Memory B cell (primary cell): ENCODE measurements around the gene GRK1.
"Not testable (repeated sequence)": the region's sequence is repeated elsewhere in the genome, so short reads cannot be mapped to it uniquely, and the experiment has no call there.

Experiments used
- ATAC-seq: fragments of 150-1000 bp; cut with Tn5 transposase; 2 replicates; pipeline ENCODE4 v1.10.0; 2021; ENCODE audit warnings: low read depth, mild to moderate bottlenecking, moderate library complexity
- DNase-seq, 2 donors: peaks; one replicate each; pipeline ENCODE4 v3.0.0; 2022; ENCODE audit warnings: low spot score in 2 of 2
- H3K27ac Mint-ChIP-seq: one replicate; pipeline ENCODE4 v1.8.0; 2022; ENCODE audit warnings: mild to moderate bottlenecking, moderate library complexity, mixed read lengths
- H3K27me3 Mint-ChIP-seq: one replicate; pipeline ENCODE4 v1.8.0; 2022; ENCODE audit warnings: mixed read lengths
- H3K36me3 Mint-ChIP-seq: one replicate; pipeline ENCODE4 v1.8.0; 2022; ENCODE audit warnings: mild to moderate bottlenecking, mixed read lengths
- H3K4me1 Mint-ChIP-seq: one replicate; pipeline ENCODE4 v1.8.0; 2022; ENCODE audit warnings: mixed read lengths
- H3K4me3 Mint-ChIP-seq: one replicate; pipeline ENCODE4 v1.8.0; 2022; ENCODE audit warnings: mild to moderate bottlenecking, moderate library complexity, mixed read lengths
- H3K9me3 Mint-ChIP-seq: one replicate; pipeline ENCODE4 v1.8.0; 2022; ENCODE audit warnings: mixed read lengths

Gene GRK1

DNA sequence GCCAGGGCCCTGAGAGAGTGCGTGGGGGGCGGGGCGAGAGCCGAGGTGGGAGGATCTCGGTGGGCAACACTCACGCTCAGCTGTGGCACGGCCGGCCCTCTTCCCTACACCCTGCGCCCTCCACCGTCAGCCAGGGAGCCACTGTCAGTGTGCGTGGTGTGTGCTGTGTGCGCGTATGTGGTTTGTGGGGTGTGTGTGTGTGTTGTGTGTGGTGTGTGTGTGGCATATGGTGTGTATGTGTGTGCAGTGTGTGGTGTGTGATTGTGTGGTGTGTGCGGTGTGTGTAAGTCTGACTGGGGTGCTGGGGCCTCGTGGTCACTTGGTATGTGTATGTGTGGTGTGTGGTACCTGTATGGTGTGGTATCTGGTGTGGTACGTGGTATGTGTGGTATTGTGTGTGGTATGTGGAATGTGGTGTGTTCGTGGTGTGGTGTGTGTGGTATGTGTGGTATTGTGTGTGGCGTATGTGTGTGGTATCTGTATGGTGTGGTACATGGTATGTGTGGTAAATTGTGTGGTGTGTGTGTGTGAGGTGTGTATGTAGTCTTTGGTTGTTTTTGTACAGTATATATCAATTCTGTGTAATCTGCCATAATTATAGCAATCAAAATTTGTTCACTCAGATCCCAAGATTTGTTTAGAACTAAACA lies 5.1 kb downstream of the GRK1 start:
- Mint-ChIP-seq H3K27me3 (peaks cover 11% of the 10 kb centered on the region), H3K4me3 (no peak overlapping the region), H3K9me3 (no peaks in the 10 kb centered on the region), H3K27ac (no peak overlapping the region), H3K36me3 (no peaks in the 10 kb centered on the region), H3K4me1 (peaks cover 3% of the 10 kb centered on the region)
- ATAC-seq (no peak), DNase-seq (no peak)

DNA sequence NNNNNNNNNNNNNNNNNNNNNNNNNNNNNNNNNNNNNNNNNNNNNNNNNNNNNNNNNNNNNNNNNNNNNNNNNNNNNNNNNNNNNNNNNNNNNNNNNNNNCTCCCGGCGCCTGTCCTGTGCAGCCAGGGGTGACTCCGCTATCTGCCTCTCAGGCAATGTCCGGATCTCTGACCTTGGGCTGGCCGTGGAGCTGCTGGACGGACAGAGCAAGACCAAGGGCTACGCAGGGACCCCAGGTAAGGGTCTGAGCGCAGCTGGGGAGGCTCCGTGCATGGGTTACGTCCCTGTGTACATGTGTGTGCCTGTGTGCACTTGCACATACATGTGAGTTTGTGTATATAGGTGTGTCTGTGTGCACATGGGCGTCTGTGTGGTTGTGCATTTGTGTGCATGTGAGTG lies 55.9 kb downstream of the GRK1 start:
- Mint-ChIP-seq H3K36me3 (no peaks in the 10 kb centered on the region), H3K4me3 (no peak overlapping the region), H3K4me1 (peaks cover 2% of the 10 kb centered on the region), H3K9me3 (no peaks in the 10 kb centered on the region), H3K27ac (no peak overlapping the region), H3K27me3 (no peaks in the 10 kb centered on the region)
- DNase-seq (no peak), ATAC-seq (no peak)

DNA sequence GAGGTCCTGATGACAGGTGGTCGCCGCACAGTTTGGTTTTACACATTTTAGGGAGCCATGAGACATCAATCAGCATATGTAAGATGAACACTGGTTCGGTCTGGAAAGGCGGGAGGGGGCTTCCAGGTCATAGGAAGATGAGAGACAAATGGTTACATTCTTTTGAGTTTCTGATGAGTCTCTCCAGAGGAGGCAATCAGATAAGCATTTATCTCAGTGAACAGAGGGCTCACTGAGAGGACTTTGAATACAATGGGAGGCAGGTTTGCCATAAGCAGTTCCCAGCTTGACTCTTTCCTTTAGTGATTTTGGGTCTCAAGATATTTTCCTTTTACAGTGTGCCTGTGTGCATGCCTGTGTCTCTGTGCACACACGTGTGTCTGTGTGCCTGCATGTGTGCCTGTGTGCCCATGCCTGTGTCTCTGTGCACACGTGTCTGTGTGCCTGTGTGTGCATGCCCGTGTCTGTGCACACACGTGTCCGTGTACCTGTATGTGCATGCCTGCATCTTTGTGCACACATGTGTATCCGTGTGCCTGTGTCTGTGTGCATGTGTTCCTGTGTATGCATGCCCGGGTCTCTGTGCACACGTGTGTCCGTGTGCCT lies 56.5 kb downstream of the GRK1 start:
- Mint-ChIP-seq H3K36me3 (no peaks in the 10 kb centered on the region), H3K27ac (no peak overlapping the region), H3K4me3 (no peak overlapping the region), H3K9me3 (no peaks in the 10 kb centered on the region), H3K4me1 (peaks cover 2% of the 10 kb centered on the region), H3K27me3 (peaks cover 1% of the 10 kb centered on the region)
- DNase-seq: no peak
- no peak for ATAC-seq

DNA sequence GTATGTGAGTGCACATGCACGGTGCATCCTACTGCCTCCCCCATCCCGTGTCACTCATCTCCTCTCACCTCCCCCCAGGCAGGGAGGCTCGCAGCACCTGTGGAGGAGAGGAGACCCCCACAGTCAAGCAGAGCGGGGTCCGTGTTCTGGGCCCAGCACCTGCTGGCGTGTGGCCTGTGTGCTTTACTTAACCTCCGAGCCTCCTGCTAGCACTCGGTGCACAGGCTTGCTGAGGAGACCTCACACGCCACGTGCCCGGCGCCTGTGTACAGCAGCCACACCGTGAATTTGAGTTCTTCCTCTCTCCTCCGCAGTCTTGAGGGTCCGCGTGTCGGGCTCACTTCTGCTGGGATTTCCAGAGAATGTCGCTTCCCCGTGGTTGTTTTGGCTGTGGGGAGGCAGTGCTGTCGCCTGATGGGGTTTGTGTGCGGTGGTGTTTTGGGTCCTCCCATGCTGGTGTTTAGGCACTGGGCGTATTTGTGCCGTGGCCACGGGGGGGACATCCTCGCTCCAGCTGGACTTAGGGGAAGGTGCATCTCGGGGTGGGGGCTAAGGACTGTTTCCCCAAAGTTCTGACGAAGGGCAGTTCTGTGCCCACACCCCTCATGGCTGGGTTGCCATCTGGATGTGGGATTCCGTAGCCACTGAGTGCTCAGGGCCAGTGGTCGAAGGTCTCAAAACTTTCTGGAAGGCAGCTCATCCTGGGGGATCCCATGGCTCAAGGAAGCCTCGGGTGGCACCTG lies 57.2 kb downstream of the GRK1 start:
- H3K27ac Mint-ChIP-seq: peak overlapping the region; percentile 95
- no peaks in the 10 kb centered on the region for H3K36me3 Mint-ChIP-seq
- H3K9me3 Mint-ChIP-seq: no peaks in the 10 kb centered on the region
- DNase-seq (no peak), ATAC-seq (no peak)
- H3K4me3 Mint-ChIP-seq: peak overlapping the region; percentile 78
- H3K4me1 Mint-ChIP-seq: peaks cover 2% of the 10 kb centered on the region
- H3K27me3 Mint-ChIP-seq: peaks cover 2% of the 10 kb centered on the region

DNA sequence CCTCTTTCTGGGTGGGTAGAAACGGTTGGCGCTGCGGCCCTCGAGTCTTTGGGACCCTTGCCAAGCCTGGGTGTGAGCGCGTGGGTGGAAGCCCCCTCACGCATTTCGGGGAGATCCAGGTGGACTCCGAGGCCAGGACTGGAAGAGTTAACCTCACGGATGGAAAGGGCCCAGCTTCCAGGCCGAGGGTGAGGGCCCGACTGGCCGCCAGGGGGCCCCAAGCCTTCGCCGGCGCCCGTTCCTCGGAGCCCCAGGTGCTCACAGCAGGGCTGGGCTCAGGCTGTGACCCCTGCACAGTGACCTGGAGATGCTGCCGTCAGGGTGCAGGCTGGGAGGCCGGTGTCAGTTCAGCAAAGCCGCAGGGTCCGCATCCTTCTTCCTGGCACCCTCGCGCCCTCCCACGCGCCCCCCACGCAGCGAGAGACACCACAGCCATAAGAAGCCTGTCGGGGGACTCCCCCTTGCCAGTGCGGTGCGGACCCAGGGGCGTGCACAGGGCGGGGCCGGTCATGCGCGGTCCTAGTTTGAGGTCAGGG lies 57.8 kb downstream of the GRK1 start:
- peaks cover 2% of the 10 kb centered on the region for H3K27me3 Mint-ChIP-seq

DNA sequence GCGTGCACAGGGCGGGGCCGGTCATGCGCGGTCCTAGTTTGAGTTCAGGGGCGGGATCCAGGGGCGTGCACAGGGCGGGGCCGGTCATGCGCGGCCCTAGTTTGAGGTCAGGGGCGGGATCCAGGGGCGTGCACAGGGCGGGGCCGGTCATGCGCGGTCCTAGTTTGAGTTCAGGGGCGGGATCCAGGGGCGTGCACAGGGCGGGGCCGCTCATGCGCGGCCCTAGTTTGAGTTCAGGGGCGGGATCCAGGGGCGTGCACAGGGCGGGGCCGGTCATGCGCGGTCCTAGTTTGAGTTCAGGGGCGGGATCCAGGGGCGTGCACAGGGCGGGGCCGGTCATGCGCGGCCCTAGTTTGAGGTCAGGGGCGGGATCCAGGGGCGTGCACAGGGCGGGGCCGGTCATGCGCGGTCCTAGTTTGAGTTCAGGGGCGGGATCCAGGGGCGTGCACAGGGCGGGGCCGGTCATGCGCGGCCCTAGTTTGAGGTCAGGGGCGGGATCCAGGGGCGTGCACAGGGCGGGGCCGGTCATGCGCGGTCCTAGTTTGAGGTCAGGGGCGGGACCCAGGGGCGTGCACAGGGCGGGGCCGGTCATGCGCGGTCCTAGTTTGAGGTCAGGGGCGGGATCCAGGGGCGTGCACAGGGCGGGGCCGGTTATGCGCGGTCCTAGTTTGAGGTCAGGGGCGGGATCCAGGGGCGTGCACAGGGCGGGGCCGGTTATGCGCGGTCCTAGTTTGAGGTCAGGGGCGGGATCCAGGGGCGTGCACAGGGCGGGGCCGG lies 58.5 kb downstream of the GRK1 start:
- DNase-seq: peak in 1 of 2 donors; percentile 26
- H3K4me1 Mint-ChIP-seq, H3K9me3 Mint-ChIP-seq, H3K27me3 Mint-ChIP-seq, ATAC-seq, H3K36me3 Mint-ChIP-seq: not testable (repeated sequence)
- peak overlapping the region; percentile 95 for H3K27ac Mint-ChIP-seq
- peak overlapping the region; percentile 78 for H3K4me3 Mint-ChIP-seq

More for the DNA sequence above, 57.8 kb downstream of the GRK1 start:
- DNase-seq (peak; percentile 82 to 83), ATAC-seq (peak; percentile 89)
- Mint-ChIP-seq H3K4me1 (peaks cover 2% of the 10 kb centered on the region), H3K9me3 (no peaks in the 10 kb centered on the region), H3K36me3 (no peaks in the 10 kb centered on the region), H3K4me3 (peak overlapping the region; percentile 78), H3K27ac (peak overlapping the region; percentile 95)

DNA sequence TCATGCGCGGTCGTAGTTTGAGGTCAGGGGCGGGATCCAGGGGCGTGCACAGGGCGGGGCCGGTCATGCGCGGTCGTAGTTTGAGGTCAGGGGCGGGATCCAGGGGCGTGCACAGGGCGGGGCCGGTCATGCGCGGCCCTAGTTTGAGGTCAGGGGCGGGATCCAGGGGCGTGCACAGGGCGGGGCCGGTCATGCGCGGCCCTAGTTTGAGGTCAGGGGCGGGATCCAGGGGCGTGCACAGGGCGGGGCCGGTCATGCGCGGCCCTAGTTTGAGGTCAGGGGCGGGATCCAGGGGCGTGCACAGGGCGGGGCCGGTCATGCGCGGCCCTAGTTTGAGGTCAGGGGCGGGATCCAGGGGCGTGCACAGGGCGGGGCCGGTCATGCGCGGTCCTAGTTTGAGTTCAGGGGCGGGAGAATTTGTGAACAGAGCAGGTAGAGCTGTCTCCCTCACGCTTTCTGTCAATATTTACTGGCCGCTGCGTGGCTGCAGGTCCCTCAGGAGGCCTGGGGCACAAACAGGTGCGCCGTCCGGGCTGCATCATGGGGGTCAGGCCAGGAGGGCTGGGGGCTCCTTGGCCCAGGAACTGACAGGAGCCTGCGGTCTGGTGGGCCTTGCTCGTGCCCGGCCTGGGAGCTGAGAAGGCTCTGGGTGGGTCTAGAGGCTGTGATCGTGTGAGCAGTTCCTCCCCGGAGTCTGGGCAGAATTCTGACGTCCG lies 59.2 kb downstream of the GRK1 start:
- not testable (repeated sequence) for H3K4me1 Mint-ChIP-seq, H3K36me3 Mint-ChIP-seq, H3K27ac Mint-ChIP-seq, H3K27me3 Mint-ChIP-seq, H3K4me3 Mint-ChIP-seq, DNase-seq, H3K9me3 Mint-ChIP-seq, ATAC-seq

DNA sequence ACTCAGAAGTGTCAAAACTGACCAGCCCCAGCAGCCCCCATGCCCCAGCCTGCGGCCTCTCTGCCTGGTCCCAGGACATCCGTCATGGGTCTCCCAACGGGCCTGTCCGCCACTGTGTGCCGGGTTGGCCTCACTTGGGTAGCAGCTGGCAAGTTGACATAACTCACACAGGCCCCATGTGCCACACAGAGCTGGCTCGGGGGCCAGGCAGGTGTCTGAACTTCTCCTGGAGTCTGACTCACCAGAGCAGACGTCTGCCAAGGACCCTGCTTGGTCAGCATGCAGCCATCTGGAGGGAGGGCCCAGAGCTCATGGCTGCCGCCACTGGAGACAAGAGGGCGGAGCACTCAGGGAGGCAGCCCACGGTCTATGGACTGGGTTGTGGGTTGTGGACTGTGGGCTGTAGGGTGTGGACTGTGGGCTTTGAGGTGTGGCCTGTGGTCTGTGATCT lies 60.0 kb downstream of the GRK1 start:
- H3K36me3 Mint-ChIP-seq: no peaks in the 10 kb centered on the region
- H3K4me1 Mint-ChIP-seq: peaks cover 2% of the 10 kb centered on the region
- no peak overlapping the region for H3K4me3 Mint-ChIP-seq
- H3K9me3 Mint-ChIP-seq: no peaks in the 10 kb centered on the region
- DNase-seq: no peak
- no peak overlapping the region for H3K27ac Mint-ChIP-seq
- ATAC-seq: no peak
- H3K27me3 Mint-ChIP-seq: peaks cover 2% of the 10 kb centered on the region

DNA sequence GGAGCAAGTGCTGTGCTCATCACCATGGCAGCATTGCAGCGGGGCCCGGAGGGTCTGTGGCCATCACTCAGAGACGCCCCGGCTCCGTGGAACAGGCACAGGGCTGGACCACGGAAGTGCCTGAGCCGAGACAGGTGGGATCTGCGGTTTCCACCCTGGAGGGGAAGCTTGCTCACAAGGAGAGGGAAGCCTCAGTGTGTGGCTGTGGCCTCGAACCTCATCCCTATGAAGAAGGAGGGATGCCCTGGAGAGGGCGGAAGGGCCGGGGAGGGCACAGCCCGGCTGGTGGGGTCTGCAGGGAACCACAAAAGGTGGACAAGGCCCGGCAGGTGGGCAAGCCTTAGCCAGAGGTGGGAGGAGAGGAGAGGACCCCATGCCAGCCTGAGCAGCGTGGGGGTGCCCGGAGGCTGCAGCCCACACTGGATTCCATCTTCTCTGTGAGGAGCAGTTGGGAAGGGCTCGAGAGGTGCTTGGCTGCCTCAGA lies 61.6 kb downstream of the GRK1 start:
- ATAC-seq: no peak
- H3K27me3 Mint-ChIP-seq: peaks cover 2% of the 10 kb centered on the region
- H3K4me1 Mint-ChIP-seq: peaks cover 2% of the 10 kb centered on the region
- no peak overlapping the region for H3K27ac Mint-ChIP-seq
- H3K9me3 Mint-ChIP-seq: no peaks in the 10 kb centered on the region
- no peak overlapping the region for H3K4me3 Mint-ChIP-seq
- no peak for DNase-seq
- no peaks in the 10 kb centered on the region for H3K36me3 Mint-ChIP-seq

DNA sequence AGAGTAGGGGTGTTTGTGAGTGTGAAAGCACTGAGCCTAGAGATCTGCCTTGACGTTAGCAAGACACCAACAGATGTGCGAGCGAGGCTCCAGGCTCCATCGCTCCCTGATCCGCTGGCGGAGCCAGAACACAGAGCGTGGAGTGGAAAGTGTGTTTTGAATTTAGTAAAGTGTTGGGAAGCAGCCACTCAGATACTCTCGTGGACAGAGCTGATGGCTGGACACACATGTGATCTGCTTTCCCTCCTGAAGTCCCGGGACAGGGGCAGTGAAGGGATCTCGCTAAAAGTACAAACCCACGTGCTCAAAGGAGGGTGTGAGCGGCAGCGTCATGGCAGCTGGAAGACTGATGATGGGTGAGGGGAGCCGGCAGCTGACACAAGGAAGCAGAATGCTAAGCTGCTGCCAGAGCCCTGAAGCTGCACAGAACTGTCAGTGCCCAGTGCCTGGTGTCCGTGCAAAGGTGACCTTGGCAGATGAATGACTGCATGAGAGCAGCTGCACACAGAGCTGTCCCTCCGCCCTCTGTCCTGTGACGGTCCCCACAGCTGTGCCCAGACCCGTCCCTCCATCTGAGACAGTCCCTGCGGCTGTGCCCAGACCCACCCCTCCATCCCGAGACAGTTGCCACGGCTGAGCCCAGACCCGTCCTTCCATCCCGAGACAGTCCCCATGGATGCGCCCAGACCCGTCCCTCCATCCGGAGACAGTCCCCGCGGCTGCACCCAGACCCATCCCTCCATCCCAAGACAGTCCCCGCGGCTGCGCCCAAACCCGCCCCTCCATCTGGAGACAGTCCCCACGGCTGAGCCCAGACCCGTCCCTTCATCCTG lies 62.4 kb downstream of the GRK1 start:
- H3K4me1 Mint-ChIP-seq: peaks cover 2% of the 10 kb centered on the region
- H3K36me3 Mint-ChIP-seq: no peaks in the 10 kb centered on the region
- no peak for ATAC-seq
- DNase-seq: no peak
- no peaks in the 10 kb centered on the region for H3K9me3 Mint-ChIP-seq
- no peak overlapping the region for H3K4me3 Mint-ChIP-seq
- peaks cover 2% of the 10 kb centered on the region for H3K27me3 Mint-ChIP-seq
- H3K27ac Mint-ChIP-seq: no peak overlapping the region

DNA sequence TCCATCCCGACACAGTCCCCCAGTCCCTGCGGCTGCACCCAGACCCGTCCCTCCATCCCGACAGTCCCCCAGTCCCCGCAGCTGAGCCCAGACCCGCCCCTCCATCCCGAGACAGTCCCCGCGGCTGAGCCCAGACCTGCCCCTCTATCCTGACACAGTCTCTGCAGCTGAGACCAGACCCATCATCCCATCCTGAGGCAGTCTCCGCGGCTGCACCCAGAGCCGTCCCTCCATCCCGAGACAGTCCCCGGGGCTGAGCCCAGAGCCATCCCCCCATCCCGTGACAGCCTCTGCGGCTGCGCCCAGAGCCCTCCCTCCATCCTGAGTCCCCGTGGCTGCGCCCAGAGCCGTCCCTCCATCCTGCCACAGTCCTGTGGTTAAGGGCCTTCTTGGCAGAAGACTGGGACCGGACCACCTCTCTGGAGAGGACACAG lies 63.3 kb downstream of the GRK1 start:
- Mint-ChIP-seq H3K9me3 (no peaks in the 10 kb centered on the region), H3K27me3 (peaks cover 2% of the 10 kb centered on the region), H3K4me3 (no peak overlapping the region), H3K36me3 (no peaks in the 10 kb centered on the region), H3K4me1 (no peaks in the 10 kb centered on the region), H3K27ac (no peak overlapping the region)
- ATAC-seq (no peak), DNase-seq (no peak)

DNA sequence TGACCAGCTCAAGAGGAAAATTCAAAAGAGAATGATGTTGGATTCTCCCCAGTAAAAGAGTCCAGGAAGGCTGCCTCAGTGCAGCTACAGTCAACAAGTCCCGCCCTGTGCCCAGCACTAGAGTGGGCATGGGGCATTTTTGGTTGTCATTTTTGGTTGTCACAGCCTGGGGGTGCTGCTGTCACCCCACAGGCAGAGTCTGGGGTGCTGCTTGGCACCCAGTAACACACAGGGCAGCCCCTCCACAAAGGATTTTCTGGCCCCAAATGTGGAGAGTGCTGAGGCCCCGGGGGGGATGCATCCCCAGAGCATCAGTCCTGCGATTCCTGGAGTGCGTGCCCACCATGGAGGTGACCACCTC lies 63.8 kb downstream of the GRK1 start:
- H3K4me3 Mint-ChIP-seq: no peak overlapping the region
- no peaks in the 10 kb centered on the region for H3K4me1 Mint-ChIP-seq
- peaks cover 2% of the 10 kb centered on the region for H3K27me3 Mint-ChIP-seq
- H3K9me3 Mint-ChIP-seq: no peaks in the 10 kb centered on the region
- H3K36me3 Mint-ChIP-seq: no peaks in the 10 kb centered on the region
- ATAC-seq (peak; percentile 26), DNase-seq (no peak)
- H3K27ac Mint-ChIP-seq: no peak overlapping the region
